ENCODE results near the gene ILDR1.
A peak's percentile ranks its signal among the peaks of the same experiment; 100 is the strongest.
"Not testable (repeated sequence)": the region's sequence is repeated elsewhere in the genome, so short reads cannot be mapped to it uniquely, and the experiment has no call there.

Gene ILDR1

DNA sequence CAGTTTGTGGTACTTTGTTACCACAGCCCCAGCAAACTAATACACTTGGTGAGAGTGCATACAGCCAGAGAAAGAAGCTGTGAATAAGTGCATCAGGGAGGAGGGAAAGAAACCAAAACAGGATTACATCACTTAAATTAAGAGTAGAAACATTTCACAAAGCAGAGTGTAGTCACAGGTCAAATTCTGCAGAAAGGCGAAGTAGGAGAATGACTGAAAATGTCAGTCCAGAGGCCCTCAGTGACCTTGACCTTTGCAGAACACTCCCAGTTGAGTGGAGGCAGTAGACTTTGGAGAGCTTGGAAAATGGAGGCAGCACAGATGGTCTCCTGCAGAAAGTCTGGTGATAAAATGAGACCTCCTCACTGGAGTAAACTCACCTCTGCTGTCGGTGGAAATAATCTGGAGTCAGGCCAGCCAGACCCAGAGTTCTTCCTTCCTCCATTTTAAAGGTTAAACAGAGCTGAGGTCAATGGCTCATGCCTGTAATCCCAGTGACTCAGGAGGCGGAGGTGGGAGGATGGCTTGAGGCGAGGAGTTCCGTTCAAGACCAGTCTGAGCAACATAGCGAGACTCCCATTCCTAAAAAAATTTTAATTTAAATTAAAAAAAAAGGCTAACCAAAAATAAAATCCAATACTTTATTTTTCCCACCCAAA, 38.1 kb upstream of the ILDR1 start:
- no peak for DNase-seq (ENCODE audit: low spot score)
- TF ChIP-seq, protein P1, sequence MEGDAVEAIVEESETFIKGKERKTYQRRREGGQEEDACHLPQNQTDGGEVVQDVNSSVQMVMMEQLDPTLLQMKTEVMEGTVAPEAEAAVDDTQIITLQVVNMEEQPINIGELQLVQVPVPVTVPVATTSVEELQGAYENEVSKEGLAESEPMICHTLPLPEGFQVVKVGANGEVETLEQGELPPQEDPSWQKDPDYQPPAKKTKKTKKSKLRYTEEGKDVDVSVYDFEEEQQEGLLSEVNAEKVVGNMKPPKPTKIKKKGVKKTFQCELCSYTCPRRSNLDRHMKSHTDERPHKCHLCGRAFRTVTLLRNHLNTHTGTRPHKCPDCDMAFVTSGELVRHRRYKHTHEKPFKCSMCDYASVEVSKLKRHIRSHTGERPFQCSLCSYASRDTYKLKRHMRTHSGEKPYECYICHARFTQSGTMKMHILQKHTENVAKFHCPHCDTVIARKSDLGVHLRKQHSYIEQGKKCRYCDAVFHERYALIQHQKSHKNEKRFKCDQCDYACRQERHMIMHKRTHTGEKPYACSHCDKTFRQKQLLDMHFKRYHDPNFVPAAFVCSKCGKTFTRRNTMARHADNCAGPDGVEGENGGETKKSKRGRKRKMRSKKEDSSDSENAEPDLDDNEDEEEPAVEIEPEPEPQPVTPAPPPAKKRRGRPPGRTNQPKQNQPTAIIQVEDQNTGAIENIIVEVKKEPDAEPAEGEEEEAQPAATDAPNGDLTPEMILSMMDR (IDR thresholded peaks at IDR 0.05; ENCODE audit: extremely low read depth, insufficient read depth, missing control alignments) = no peak
- in situ Hi-C loops (cut with MboI; ENCODE audit: low pct_unique_long_range_greater_than_20kb, low sequenced_read_pairs, unreplicated experiment) = no loop called here

DNA sequence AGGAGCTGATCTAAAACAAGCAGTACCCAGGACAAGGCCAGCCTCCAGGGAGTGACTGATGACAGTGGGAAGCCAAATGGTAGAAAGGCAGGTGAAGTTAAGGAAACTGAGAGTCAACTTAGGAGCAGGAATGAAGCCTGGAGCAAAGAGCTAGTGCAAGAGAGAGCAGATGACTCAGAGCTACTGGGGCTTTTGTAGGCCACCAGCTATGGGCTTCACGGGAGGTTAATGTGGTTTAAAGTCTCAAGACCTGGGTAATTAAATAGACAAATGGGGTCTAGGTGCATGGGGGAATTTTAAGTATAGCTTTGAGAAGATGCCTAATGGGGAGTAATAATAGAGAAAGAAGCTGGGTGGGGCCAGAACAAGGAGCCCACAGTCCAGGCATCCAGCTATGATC, 36.2 kb upstream of the ILDR1 start:
- TF ChIP-seq, protein P1 (IDR thresholded peaks at IDR 0.05; ENCODE audit: extremely low read depth, insufficient read depth, missing control alignments) = no peak
- in situ Hi-C loops (cut with MboI; ENCODE audit: low pct_unique_long_range_greater_than_20kb, low sequenced_read_pairs, unreplicated experiment) = no loop called here
- no peak for DNase-seq (ENCODE audit: low spot score)

DNA sequence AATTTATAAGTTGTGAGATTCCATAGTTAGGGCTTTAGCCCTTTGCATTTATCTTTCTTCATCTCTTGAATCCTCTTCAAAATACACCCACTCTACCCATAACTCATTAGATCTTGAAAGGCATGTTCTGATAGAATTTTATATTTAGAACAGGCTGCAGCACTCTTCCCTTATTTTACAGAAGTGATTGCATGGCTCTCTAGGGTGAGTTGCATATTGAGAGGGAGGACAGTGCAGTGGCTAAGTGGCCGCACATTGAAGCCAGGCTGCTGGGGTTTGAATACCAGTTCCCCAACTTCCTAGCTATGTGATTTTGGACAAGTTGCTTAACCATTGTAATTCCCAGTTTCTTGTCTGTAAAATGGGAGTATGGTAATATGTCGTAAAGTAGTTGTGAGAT, 35.6 kb upstream of the ILDR1 start:
- in situ Hi-C loops (cut with MboI; ENCODE audit: low pct_unique_long_range_greater_than_20kb, low sequenced_read_pairs, unreplicated experiment) = no loop called here
- no peak for DNase-seq (ENCODE audit: low spot score)
- TF ChIP-seq, protein P1 (IDR thresholded peaks at IDR 0.05; ENCODE audit: extremely low read depth, insufficient read depth, missing control alignments) = no peak

DNA sequence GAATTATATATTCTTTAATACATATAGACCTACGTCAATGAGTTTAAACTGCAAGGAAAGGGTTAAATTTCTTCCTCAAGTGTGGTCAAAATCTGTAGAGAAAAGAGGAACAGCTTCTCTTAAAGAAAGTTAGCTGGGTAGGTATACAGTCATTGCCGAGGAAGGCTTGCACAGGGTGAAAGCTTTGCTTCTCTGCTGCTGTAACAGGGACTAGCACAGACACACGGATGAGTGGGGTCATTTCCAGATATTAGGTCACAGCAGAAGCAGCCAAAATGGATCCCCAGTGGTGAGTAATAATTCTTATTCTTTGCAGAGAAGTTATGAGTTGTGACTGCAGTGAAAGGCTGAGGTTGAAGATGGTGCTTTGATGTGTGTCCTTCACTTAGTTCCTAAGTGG, 33.2 kb upstream of the ILDR1 start, which contains the start of gene CD86:
Gene CD86, plus strand, starts transcription at position 148 of the 400 bp plus-strand sequence. Its CDS starts 128 bp downstream, at position 276.
- DNase-seq (ENCODE audit: low spot score) = peak; percentile 62
- TF ChIP-seq, protein P1 (IDR thresholded peaks at IDR 0.05; ENCODE audit: extremely low read depth, insufficient read depth, missing control alignments) = no peak
- in situ Hi-C loops (cut with MboI; ENCODE audit: low pct_unique_long_range_greater_than_20kb, low sequenced_read_pairs, unreplicated experiment) = no loop called here

DNA sequence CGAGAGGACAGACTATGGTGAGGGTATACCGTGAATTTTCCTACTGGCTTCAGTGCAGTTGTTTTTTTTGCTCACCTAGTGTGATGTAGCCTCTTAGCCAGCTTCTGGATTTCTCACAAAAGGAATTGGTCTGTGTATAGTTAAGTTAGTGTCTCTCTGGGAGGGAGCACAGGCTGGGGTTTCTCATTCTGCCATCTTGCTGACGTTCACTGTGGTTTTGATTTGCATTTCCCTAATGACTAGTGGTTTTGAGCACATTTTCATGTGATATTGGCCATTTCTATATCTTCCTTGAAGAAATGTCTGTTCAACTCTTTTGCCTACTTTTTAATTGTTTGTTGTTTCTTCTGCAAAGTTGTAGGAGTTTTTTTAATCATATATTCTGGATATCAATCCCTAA, 30.9 kb upstream of the ILDR1 start:
- in situ Hi-C loops (cut with MboI; ENCODE audit: low pct_unique_long_range_greater_than_20kb, low sequenced_read_pairs, unreplicated experiment) = no loop called here
- TF ChIP-seq, protein P1 (IDR thresholded peaks at IDR 0.05; ENCODE audit: extremely low read depth, insufficient read depth, missing control alignments) = no peak

DNA sequence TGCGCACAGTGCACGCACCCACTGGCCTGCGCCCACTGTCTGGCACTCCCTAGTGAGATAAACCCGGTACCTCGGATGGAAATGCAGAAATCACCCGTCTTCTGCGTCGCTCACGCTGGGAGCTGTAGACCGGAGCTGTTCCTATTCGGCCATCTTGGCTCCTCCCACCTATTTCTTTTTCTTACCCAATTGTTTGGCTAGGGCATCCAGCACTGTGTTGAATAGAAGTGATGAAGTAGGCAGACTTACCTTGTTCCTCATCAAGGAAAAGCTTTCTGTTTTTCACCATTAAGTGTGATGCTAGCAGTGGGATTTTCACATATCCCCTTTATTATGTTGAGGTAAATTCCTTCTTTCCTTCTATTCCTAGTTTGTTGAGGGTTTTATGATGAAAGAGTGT, 25.7 kb upstream of the ILDR1 start:
- in situ Hi-C loops (cut with MboI; ENCODE audit: low pct_unique_long_range_greater_than_20kb, low sequenced_read_pairs, unreplicated experiment); DNase-seq (ENCODE audit: low spot score): not testable (repeated sequence)

More for the DNA sequence above, 30.9 kb upstream of the ILDR1 start:
- DNase-seq (ENCODE audit: low spot score) = peak; percentile 38

DNA sequence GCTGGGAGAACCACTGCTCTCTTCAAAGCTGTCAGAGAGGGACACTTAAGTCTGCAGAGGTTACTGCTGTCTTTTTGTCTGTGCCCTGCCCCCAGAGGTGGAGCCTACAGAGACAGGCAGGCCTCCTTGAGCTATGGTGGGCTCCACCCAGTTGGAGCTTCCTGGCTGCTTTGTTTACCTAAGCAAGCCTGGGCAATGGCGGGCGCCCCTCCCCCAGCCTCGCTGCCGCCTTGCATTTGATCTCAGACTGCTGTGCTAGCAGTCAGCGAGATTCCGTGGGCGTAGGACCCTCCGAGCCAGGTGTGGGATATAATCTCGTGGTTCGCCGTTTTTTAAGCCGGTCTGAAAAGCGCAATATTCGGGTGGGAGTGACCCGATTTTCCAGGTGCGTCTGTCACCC, 25.2 kb upstream of the ILDR1 start:
- DNase-seq (ENCODE audit: low spot score); in situ Hi-C loops (cut with MboI; ENCODE audit: low pct_unique_long_range_greater_than_20kb, low sequenced_read_pairs, unreplicated experiment): not testable (repeated sequence)

DNA sequence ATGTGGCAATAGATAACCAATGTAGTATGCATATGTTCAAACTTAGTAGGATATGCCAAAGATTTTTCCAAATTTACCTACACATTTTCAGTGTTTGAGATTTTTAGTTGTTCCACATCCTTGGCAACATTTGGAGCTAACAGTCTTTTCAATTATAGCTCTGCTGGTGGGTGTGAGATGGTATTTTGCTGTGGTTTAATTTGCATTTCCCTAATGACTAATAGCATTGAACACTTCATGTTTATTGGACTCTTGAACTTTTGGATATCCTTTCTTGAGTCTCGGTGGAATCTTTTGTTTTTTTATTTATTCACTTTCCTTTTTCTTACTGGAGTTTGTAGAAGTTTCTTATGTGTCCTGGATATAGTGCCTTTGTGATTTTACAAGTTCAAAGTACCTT, 11.0 kb upstream of the ILDR1 start:
- in situ Hi-C loops (cut with MboI; ENCODE audit: low pct_unique_long_range_greater_than_20kb, low sequenced_read_pairs, unreplicated experiment) = no loop called here
- no peak for DNase-seq (ENCODE audit: low spot score)
- TF ChIP-seq, protein P1 (IDR thresholded peaks at IDR 0.05; ENCODE audit: extremely low read depth, insufficient read depth, missing control alignments) = no peak

Measured in GM13977 (cell line).